ENCODE data around the gene NXNL1.

DNA sequence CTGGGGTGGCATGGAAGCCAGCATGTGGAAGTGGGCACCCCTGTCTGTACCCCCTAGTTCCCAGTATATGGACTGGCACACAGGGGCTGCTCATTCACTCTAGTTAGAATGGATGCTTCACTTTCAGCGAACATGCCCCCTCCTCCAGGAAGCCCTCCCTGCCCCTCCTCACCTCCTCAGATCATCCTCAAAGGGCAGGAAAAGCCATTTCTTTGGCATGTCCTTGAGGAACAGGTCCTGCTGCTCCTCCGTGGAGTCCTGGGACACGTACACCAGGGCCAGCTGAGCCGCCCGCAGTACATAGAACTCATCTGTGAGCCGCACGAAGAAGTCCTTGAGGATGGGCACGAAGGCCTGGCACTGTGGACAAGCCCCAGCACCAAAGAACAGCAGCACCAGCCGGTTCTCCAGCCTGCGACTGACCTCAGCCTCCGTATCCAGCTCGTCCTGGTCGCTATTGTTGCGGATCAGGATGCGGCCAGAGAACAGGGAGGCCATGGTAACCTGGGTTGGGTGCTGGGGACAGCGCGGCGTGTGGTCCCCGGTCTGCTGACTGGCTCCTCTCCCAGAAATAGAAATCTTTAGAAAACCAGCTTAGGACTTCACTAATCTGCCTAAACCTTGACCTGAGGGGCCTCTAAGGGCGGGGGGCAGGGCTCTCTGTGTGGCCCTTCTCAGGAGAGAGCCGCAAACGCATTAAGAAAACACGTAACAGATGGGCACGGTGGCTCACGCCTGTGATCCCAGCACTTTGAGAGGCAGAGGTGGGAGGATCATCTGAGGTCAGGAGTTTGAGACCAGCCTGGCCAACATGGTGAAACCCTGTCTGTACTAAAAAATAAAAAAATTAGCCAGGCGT lies at the start of gene NXNL1:
- no peak for TF ChIP-seq EP300 (IDR thresholded peaks at IDR 0.05)
- TF ChIP-seq, protein P1, sequence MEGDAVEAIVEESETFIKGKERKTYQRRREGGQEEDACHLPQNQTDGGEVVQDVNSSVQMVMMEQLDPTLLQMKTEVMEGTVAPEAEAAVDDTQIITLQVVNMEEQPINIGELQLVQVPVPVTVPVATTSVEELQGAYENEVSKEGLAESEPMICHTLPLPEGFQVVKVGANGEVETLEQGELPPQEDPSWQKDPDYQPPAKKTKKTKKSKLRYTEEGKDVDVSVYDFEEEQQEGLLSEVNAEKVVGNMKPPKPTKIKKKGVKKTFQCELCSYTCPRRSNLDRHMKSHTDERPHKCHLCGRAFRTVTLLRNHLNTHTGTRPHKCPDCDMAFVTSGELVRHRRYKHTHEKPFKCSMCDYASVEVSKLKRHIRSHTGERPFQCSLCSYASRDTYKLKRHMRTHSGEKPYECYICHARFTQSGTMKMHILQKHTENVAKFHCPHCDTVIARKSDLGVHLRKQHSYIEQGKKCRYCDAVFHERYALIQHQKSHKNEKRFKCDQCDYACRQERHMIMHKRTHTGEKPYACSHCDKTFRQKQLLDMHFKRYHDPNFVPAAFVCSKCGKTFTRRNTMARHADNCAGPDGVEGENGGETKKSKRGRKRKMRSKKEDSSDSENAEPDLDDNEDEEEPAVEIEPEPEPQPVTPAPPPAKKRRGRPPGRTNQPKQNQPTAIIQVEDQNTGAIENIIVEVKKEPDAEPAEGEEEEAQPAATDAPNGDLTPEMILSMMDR (IDR thresholded peaks at IDR 0.05) = no peak
- no peak for TF ChIP-seq POLR2A (IDR thresholded peaks at IDR 0.05)
